HEK293T (cell line): ENCODE results near the gene KANK2.

ENCODE experiments used
- CTCF ChIA-PET: fragments of 350-600 bp; formaldehyde crosslinking; extraction: SDS; loops from one replicate; lab custom pipeline; 2021; ENCODE audit warnings: antibody characterized with exemption, inconsistent platforms; lab: Yijun Ruan, JAX
- POLR2A ChIA-PET: fragments of 350-600 bp; formaldehyde crosslinking; extraction: SDS; loops from one replicate; lab custom pipeline; 2020; ENCODE audit warnings: antibody characterized with exemption, inconsistent platforms; lab: Yijun Ruan, JAX
- DNase-seq: peaks from one replicate; pipeline ENCODE4 v3.0.0; 2012; ENCODE audit warnings: mixed read lengths; ENCODE audit errors: extremely low spot score
- ARNT ChIP-seq: fragments of 450-650 bp; IDR thresholded peaks from 2 replicates; pipeline ENCODE4 v1.6.1; 2017; ENCODE audit warnings: mild to moderate bottlenecking
- BHLHE40 ChIP-seq: fragments of 450-650 bp; IDR thresholded peaks from 2 replicates; pipeline ENCODE4 v1.6.1; 2016; ENCODE audit warnings: mild to moderate bottlenecking, moderate library complexity, borderline replicate concordance
- CTBP1 ChIP-seq: fragments of 450-650 bp; IDR thresholded peaks from 2 replicates; pipeline ENCODE4 v1.6.1; 2016; ENCODE audit warnings: borderline replicate concordance
- ELF4 ChIP-seq: fragments of 450-650 bp; IDR thresholded peaks from 2 replicates; pipeline ENCODE4 v1.6.1; 2017; ENCODE audit warnings: antibody characterized with exemption
- FOXA1 ChIP-seq: fragments of 450-650 bp; IDR thresholded peaks from 2 replicates; pipeline ENCODE4 v1.6.1; 2016; ENCODE audit warnings: mild to moderate bottlenecking
- FOXK2 ChIP-seq: fragments of 450-650 bp; IDR thresholded peaks from 2 replicates; pipeline ENCODE4 v1.6.1; 2016; ENCODE audit warnings: mild to moderate bottlenecking
- FOXM1 ChIP-seq: fragments of 450-650 bp; IDR thresholded peaks from 2 replicates; pipeline ENCODE4 v1.6.1; 2017; ENCODE audit warnings: mild to moderate bottlenecking, borderline replicate concordance
- HDGF ChIP-seq: fragments of 450-650 bp; IDR thresholded peaks from 2 replicates; pipeline ENCODE4 v1.6.1; 2017; ENCODE audit warnings: antibody characterized with exemption, borderline replicate concordance
- L3MBTL2 ChIP-seq: fragments of 450-650 bp; conservative IDR thresholded peaks from 2 replicates; pipeline ENCODE4 v1.6.1; 2016; ENCODE audit warnings: mild to moderate bottlenecking
- LEF1 ChIP-seq: fragments of 450-650 bp; IDR thresholded peaks from 2 replicates; pipeline ENCODE4 v1.6.1; 2017; ENCODE audit warnings: mild to moderate bottlenecking, borderline replicate concordance
- NFRKB ChIP-seq: fragments of 450-650 bp; IDR thresholded peaks from 2 replicates; pipeline ENCODE4 v1.6.1; 2016; ENCODE audit warnings: mild to moderate bottlenecking, moderate library complexity
- SP1 ChIP-seq: fragments of 450-650 bp; IDR thresholded peaks from 2 replicates; pipeline ENCODE4 v1.6.1; 2017
- SUZ12 ChIP-seq: fragments of 450-650 bp; IDR thresholded peaks from 2 replicates; pipeline ENCODE4 v1.6.1; 2016; ENCODE audit warnings: mild to moderate bottlenecking
- TARDBP ChIP-seq: fragments of 450-650 bp; IDR thresholded peaks from 2 replicates; pipeline ENCODE4 v1.6.1; 2016
- ZNF384 ChIP-seq: fragments of 450-650 bp; IDR thresholded peaks from 2 replicates; pipeline ENCODE4 v1.6.1; 2016
- TF ChIP-seq, protein P1 (sequence below): fragments of 450-650 bp; IDR thresholded peaks from 2 replicates; pipeline ENCODE4 v1.6.1; 2016

The KANK2 gene

DNA sequence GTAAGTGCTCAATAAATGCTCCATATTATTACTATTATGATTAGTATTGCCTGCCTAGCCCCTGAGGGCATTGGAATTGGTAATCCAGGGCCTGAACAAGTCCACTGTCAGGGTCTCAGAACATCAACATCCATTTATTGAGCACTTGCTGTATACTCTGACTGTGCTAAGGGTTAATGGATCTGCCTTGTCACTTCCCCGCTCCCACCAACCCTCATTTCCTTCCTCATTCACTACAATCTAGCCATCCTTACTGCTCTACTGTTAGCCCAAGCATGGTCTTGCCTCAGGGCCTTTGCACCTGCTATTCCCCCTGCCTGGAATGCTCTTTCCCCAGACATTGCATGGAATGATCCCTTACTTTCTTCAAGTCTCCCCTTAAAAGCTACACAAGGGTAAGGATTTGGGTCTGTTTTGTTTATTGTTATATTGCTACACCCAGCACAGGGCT lies 29.4 kb upstream of the KANK2 start:
- TF ChIP-seq ZNF384 = no peak
- no peak for TF ChIP-seq L3MBTL2
- no peak for TF ChIP-seq SP1
- no peak for TF ChIP-seq HDGF
- TF ChIP-seq FOXK2 = no peak
- TF ChIP-seq, protein P1, sequence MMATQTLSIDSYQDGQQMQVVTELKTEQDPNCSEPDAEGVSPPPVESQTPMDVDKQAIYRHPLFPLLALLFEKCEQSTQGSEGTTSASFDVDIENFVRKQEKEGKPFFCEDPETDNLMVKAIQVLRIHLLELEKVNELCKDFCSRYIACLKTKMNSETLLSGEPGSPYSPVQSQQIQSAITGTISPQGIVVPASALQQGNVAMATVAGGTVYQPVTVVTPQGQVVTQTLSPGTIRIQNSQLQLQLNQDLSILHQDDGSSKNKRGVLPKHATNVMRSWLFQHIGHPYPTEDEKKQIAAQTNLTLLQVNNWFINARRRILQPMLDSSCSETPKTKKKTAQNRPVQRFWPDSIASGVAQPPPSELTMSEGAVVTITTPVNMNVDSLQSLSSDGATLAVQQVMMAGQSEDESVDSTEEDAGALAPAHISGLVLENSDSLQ = no peak
- TF ChIP-seq TARDBP = no peak
- no peak for TF ChIP-seq FOXA1
- no peak for TF ChIP-seq FOXM1
- no peak for TF ChIP-seq CTBP1
- no peak for TF ChIP-seq LEF1
- TF ChIP-seq SUZ12 = no peak
- TF ChIP-seq BHLHE40 = no peak
- TF ChIP-seq ARNT = no peak
- TF ChIP-seq ELF4 = no peak
- TF ChIP-seq NFRKB = no peak
- ChIA-PET CTCF (no interaction called here), POLR2A (no interaction called here)
- no peak for DNase-seq

DNA sequence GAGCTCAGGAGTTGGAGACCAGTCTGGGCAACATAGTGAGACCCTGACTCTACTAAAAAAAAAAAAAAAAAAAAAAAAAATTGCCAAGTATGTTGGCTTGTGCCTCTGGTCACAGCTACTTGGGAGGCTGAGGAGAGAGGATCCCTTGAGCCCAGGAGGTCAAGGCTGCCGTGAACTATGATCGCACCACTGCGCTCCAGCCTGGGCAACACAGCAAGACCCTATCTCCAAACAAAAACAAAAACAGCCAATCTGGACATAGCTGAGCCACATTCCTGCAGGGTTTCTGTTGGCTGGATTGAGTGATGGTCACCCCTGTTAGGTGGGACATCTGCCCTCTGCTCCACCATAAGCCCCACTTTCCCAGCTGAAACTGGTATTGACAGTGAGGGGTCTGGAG lies 28.5 kb upstream of the KANK2 start:
- DNase-seq = no peak
- CTCF ChIA-PET = no interaction called here
- no peak for TF ChIP-seq NFRKB
- no peak for TF ChIP-seq FOXM1
- TF ChIP-seq L3MBTL2 = no peak
- TF ChIP-seq LEF1 = no peak
- no peak for TF ChIP-seq HDGF
- no peak for TF ChIP-seq FOXA1
- POLR2A ChIA-PET = no interaction called here

DNA sequence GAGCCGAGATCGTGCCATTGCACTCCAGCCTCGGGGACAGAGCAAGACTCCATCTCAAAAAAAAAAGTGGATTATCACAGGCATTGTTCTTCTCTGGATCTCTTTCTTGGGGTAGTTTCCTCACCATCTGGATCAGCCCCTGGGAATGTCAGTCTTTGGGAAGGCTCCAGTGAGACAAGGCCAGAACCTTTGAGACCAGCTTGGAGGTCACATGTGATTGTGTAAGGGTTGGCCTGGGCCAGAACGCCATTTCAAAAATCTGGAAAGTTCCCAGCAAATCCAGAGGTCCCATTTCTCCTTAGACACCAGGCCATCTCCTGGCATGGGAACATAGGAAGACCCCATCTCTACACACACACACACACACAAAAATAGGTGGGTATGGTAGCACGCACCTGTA lies 27.8 kb upstream of the KANK2 start:
- ChIA-PET POLR2A (no interaction called here), CTCF (no interaction called here)

DNA sequence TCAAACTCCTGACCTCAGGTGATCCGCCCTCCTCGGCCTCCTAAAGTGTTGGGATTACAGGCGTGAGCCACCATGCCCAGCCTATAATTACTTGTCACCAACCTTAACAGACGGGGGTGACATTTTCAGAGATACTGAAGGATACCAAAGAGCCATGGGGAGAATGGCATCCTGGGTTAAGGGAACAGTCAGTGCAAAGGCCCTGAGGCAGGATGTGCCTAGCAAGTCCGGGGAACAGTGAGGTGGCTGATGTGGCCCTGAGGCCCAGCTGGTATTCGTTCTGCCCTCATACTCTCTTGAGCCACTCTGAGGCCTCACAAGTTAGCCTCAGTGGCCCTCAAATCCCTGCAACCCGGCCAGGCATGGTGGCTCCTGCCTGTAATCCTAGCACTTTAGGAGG lies 27.1 kb upstream of the KANK2 start:
- DNase-seq = no peak
- CTCF ChIA-PET = no interaction called here
- POLR2A ChIA-PET = no interaction called here
- no peak for TF ChIP-seq LEF1
- no peak for TF ChIP-seq NFRKB
- TF ChIP-seq FOXM1 = no peak
- no peak for TF ChIP-seq FOXK2
- TF ChIP-seq FOXA1 = no peak
- TF ChIP-seq HDGF = no peak
- no peak for TF ChIP-seq ELF4
- TF ChIP-seq CTBP1 = no peak
- TF ChIP-seq ARNT = no peak
- TF ChIP-seq, protein P1 = no peak
- no peak for TF ChIP-seq SP1
- no peak for TF ChIP-seq ZNF384
- TF ChIP-seq SUZ12 = no peak
- no peak for TF ChIP-seq BHLHE40
- TF ChIP-seq L3MBTL2 = no peak
- no peak for TF ChIP-seq TARDBP

More for the DNA sequence above, 27.8 kb upstream of the KANK2 start:
- DNase-seq = no peak
- TF ChIP-seq CTBP1 = no peak
- TF ChIP-seq FOXK2 = no peak
- TF ChIP-seq NFRKB = no peak
- no peak for TF ChIP-seq HDGF
- TF ChIP-seq BHLHE40 = no peak
- no peak for TF ChIP-seq ARNT
- no peak for TF ChIP-seq FOXA1
- TF ChIP-seq TARDBP = no peak
- no peak for TF ChIP-seq LEF1
- TF ChIP-seq SP1 = no peak
- TF ChIP-seq ZNF384 = no peak
- no peak for TF ChIP-seq SUZ12
- TF ChIP-seq ELF4 = no peak

DNA sequence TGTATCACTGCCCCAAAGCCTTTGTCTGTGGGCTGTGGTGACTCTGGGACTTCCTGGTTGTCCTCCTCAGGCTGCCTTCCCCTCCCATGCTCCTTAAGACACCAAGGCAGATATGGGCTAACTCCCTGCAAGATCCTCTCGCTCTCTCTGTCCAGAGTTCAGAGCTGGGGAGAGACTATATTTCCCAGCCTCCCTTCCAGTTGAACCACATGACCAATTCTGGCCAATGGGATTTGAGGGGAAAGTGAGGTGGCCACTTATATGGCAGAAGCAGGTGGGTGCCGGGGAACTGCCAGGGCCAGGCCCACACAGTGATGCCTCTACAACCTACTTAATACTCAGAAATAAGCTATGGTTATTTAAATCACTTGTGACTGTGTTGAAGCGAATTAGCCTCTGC lies 25.9 kb upstream of the KANK2 start:
- no peak for DNase-seq
- ChIA-PET CTCF (no interaction called here), POLR2A (no interaction called here)
- no peak for TF ChIP-seq HDGF

DNA sequence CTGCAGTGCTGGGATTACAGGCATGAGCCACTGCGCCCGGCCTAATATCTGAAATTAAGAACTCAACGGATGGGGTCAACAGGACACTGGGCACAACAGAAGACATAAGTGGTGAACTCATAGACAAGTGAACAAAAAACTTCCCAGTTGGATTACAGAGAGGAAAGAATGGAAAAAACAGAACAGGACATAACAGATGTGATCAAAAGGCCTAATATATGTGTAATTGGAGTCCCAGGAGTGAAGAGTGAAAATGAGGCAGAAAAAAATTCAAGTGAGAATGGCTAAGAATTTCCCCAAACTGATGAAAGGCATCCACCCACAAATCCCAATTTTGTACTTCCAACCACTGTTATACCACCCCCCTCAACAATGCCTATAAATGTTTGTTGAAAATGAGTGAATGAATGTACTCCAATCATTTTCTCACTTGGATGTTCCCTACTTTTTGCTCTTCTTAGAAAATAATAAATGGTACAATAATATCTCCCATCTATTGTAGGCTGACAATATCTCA lies 23.8 kb upstream of the KANK2 start:
- DNase-seq = no peak
- ChIA-PET POLR2A (no interaction called here), CTCF (interaction anchor here (0.6 kb wide), 1 partner anchor 29 kb away, joined by 5 read pairs; no protein-coding TSS in a partner anchor)
- TF ChIP-seq FOXK2 (no peak), ARNT (no peak), LEF1 (no peak), L3MBTL2 (no peak), TARDBP (no peak), FOXA1 (no peak), NFRKB (no peak), ELF4 (no peak), SP1 (no peak), ZNF384 (no peak), CTBP1 (no peak), BHLHE40 (no peak), HDGF (no peak), FOXM1 (no peak), SUZ12 (no peak)
- TF ChIP-seq, protein P1 = no peak

DNA sequence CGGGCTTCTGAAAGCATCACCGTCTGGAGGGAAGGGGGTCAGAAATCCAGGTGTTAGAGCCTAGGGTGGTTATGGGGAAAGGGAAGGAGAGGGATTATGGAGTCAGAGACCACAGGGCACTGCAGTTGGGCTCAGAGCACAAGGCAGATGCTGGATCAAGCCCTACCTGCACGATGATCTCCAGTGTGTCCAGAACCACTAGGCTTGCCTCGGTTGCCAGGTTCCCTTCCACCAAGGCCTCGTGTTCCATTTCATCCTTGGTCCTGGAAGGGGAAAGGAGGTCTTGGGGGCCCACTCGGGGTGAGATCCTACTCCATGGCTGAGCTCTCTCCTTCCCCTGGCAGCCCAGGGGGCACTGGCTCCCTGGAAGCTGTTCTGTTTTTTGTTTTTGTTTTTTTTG lies 17.0 kb upstream of the KANK2 start:
- DNase-seq = no peak
- TF ChIP-seq LEF1 (no peak), FOXA1 (no peak), ZNF384 (no peak), SUZ12 (no peak), FOXK2 (no peak), ELF4 (no peak), FOXM1 (no peak), HDGF (no peak), BHLHE40 (no peak), SP1 (no peak), TARDBP (no peak), L3MBTL2 (no peak), CTBP1 (no peak), NFRKB (no peak), ARNT (no peak)
- TF ChIP-seq, protein P1 = no peak
- ChIA-PET POLR2A (no interaction called here), CTCF (no interaction called here)
